ENCODE measurements around the gene MTMR12.

DNA sequence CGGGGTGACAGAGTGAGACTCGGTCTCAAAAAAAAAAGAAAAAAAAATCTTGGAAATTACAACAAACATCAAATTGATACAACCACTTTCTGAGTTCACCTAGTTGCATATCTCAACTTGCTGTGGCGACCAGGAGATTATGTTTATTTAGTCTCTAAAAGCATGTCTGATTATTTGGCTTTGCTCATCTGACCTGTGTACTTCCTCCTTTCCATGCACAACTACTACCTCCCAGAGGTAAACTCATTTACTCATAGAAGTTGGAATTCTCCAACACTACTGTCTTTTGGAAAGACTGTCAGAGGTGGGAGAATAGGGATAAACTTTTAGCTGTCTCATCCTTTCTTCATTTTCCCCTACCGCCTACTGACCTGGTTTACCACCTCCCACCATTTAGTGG is 42.6 kb downstream of the MTMR12 start:
- TF ChIP-seq POLR2AphosphoS5 (IDR thresholded peaks at IDR 0.05; ENCODE audit: low read depth, low read length) (no peak), POLR2A (IDR thresholded peaks at IDR 0.05; ENCODE audit: low read depth, low read length) (no peak), TAF1 (IDR thresholded peaks at IDR 0.05; ENCODE audit: borderline replicate concordance, low read depth, low read length) (no peak)

Measured in GM12892 (cell line).